H1 (cell line): Measurements from ENCODE around the gene NT5C1A. TPM values are rescaled to one million over a fixed set of nuclear protein-coding genes. Genes with fewer than 3 reads are reported as not detected.

ENCODE experiments used
- CTCF ChIA-PET: fragments of 300-600 bp; sonication (Branson Sonifier 250); formaldehyde crosslinking; loops from one replicate; lab custom pipeline; 2021; ENCODE audit not compliant: partially characterized antibody; lab: Charles Lee
- POLR2A ChIA-PET: fragments of 300-600 bp; sonication (Branson Sonifier 250); formaldehyde crosslinking; loops from one replicate; lab custom pipeline; 2021; ENCODE audit warnings: inconsistent platforms; ENCODE audit not compliant: partially characterized antibody; lab: Charles Lee
- DNase-seq, 2 experiments: peaks; one replicate each; pipeline versions ENCODE4 v3.0.0 to v3.0.0-alpha.2; 2010 to 2022; ENCODE audit warnings: low spot score in 2 of 2, low read depth in 1 of 2, mixed read lengths in 1 of 2
- FAIRE-seq: peaks from 2 replicates; lab custom pipeline; 2011; peaks lifted over from hg19 to GRCh38; lab: Jason Lieb, UNC
- H2AFZ ChIP-seq: 2 replicates; pipeline ENCODE4 v1.8.1; 2012; ENCODE audit warnings: low read length, inconsistent platforms
- H2AK5ac ChIP-seq: 2 replicates; pipeline ENCODE4 v1.6.1; 2013; ENCODE audit warnings: low read depth, low read length
- H2BK120ac ChIP-seq: replicated peaks from 2 replicates; pipeline ENCODE3; 2013; ENCODE audit warnings: low read depth, low read length, inconsistent platforms
- H2BK12ac ChIP-seq: 2 replicates; pipeline ENCODE4 v1.6.1; 2013; ENCODE audit warnings: low read depth, low read length
- H2BK15ac ChIP-seq: 2 replicates; pipeline ENCODE4 v1.6.1; 2013; ENCODE audit warnings: low read length
- H2BK20ac ChIP-seq: 2 replicates; pipeline ENCODE4 v1.6.1; 2013; ENCODE audit warnings: low read length
- H2BK5ac ChIP-seq: 2 replicates; pipeline ENCODE4 v1.6.1; 2013; ENCODE audit warnings: low read depth, low read length
- H3K14ac ChIP-seq: 2 replicates; pipeline ENCODE4 v1.6.1; 2013; ENCODE audit warnings: inconsistent platforms; ENCODE audit not compliant: insufficient read length
- H3K18ac ChIP-seq: 2 replicates; pipeline ENCODE4 v1.6.1; 2013; ENCODE audit warnings: low read length; ENCODE audit errors: extremely low read depth
- H3K23ac ChIP-seq: 2 replicates; pipeline ENCODE4 v1.6.1; 2013; ENCODE audit warnings: inconsistent platforms; ENCODE audit not compliant: insufficient read length
- H3K23me2 ChIP-seq: 2 replicates; pipeline ENCODE4 v1.6.1; 2013; ENCODE audit warnings: low read depth, low read length
- H3K27ac ChIP-seq: 2 replicates; pipeline ENCODE4 v1.6.1; 2011; ENCODE audit warnings: low read depth, low read length, inconsistent platforms
- H3K27me3 ChIP-seq, 4 experiments: replicated peaks in 1 of 4; 1 replicate in 1 of 4; 2 replicates in 3 of 4; pipeline versions ENCODE4 v1.6.1 to v1.8.1; 2011 to 2013; ENCODE audit warnings: low read length in 3 of 4, mild to moderate bottlenecking in 3 of 4, inconsistent platforms in 2 of 4, mixed read lengths in 2 of 4, moderate library complexity in 1 of 4; ENCODE audit not compliant: control insufficient read depth in 3 of 4, insufficient read depth in 3 of 4; ENCODE audit errors: extremely low read depth in 1 of 4
- H3K36me3 ChIP-seq, 4 experiments: 2 replicates each; pipeline versions ENCODE4 v1.6.1 to v1.8.1; 2011 to 2013; ENCODE audit warnings: mild to moderate bottlenecking in 4 of 4, low read length in 3 of 4, moderate library complexity in 2 of 4, control low read depth in 1 of 4, inconsistent platforms in 1 of 4; ENCODE audit not compliant: insufficient read depth in 4 of 4, control insufficient read depth in 2 of 4
- H3K4ac ChIP-seq: replicated peaks from 2 replicates; pipeline ENCODE3; 2013; ENCODE audit warnings: low read length, low read depth, mixed read lengths, inconsistent platforms; ENCODE audit not compliant: insufficient read length
- H3K4me1 ChIP-seq, 4 experiments: replicated peaks in 1 of 4; 1 replicate in 1 of 4; 2 replicates in 3 of 4; pipeline versions ENCODE4 v1.6.1 to v1.8.1; 2011 to 2013; ENCODE audit warnings: low read length in 3 of 4, inconsistent platforms in 2 of 4, mixed read lengths in 1 of 4; ENCODE audit not compliant: insufficient read depth in 4 of 4, control insufficient read depth in 3 of 4
- H3K4me2 ChIP-seq, 2 experiments: 2 replicates each; pipeline versions ENCODE4 v1.6.1 to v1.8.1; 2011 to 2013; ENCODE audit warnings: low read depth in 2 of 2, low read length in 2 of 2, control low read depth in 1 of 2, inconsistent platforms in 1 of 2, mild to moderate bottlenecking in 1 of 2; ENCODE audit not compliant: insufficient read depth in 1 of 2
- H3K4me3 ChIP-seq, 4 experiments: fragments of 200-600, 300-600 bp in 1 of 4; sonication (generic), shearing (Covaris generic), sonication (Bioruptor Twin) in 1 of 4; 2 replicates each; pipeline versions ENCODE4 v1.5.1 to v1.8.1; 2011 to 2016; ENCODE audit warnings: low read length in 4 of 4, low read depth in 3 of 4, control low read depth in 2 of 4, inconsistent platforms in 2 of 4, mild to moderate bottlenecking in 2 of 4, mixed read lengths in 1 of 4, moderate library complexity in 1 of 4; ENCODE audit not compliant: insufficient read depth in 2 of 4; ENCODE audit errors: extremely low read depth in 1 of 4
- H3K56ac ChIP-seq: replicated peaks from 2 replicates; pipeline ENCODE3; 2013; ENCODE audit warnings: low read depth, mild to moderate bottlenecking, mixed read lengths, low read length, inconsistent platforms; ENCODE audit not compliant: insufficient read length
- H3K79me1 ChIP-seq: 2 replicates; pipeline ENCODE4 v1.6.1; 2013; ENCODE audit warnings: low read depth, low read length, control low read depth
- H3K79me2 ChIP-seq, 2 experiments: 2 replicates each; pipeline versions ENCODE4 v1.6.1 to v1.8.1; 2012 to 2013; ENCODE audit warnings: low read length in 2 of 2, mild to moderate bottlenecking in 2 of 2, inconsistent platforms in 1 of 2; ENCODE audit not compliant: insufficient read depth in 2 of 2, control insufficient read depth in 1 of 2
- H3K9ac ChIP-seq, 4 experiments: replicated peaks in 1 of 4; 1 replicate in 1 of 4; 2 replicates in 3 of 4; pipeline versions ENCODE4 v1.6.1 to v1.8.1; 2011 to 2013; ENCODE audit warnings: low read depth in 3 of 4, low read length in 3 of 4, control low read depth in 2 of 4, mild to moderate bottlenecking in 2 of 4, moderate library complexity in 2 of 4, inconsistent platforms in 1 of 4; ENCODE audit errors: extremely low read depth in 1 of 4
- H3K9me3 ChIP-seq, 2 experiments: 2 replicates each; pipeline versions ENCODE4 v1.6.1 to v1.8.1; 2012 to 2013; ENCODE audit warnings: mild to moderate bottlenecking in 2 of 2, moderate library complexity in 2 of 2, control low read depth in 1 of 2, inconsistent platforms in 1 of 2, low read depth in 1 of 2, low read length in 1 of 2, mixed read lengths in 1 of 2; ENCODE audit not compliant: insufficient read depth in 2 of 2
- H4K20me1 ChIP-seq, 2 experiments: replicated peaks in 1 of 2; 2 replicates each; pipeline versions ENCODE3 to v1.8.1; 2011 to 2013; ENCODE audit warnings: inconsistent platforms in 2 of 2, low read length in 2 of 2, mild to moderate bottlenecking in 1 of 2; ENCODE audit not compliant: insufficient read depth in 2 of 2, control insufficient read depth in 1 of 2
- H4K5ac ChIP-seq: 2 replicates; pipeline ENCODE4 v1.6.1; 2013; ENCODE audit warnings: low read length, low read depth, mixed read lengths, inconsistent platforms; ENCODE audit not compliant: insufficient read length
- H4K8ac ChIP-seq: 2 replicates; pipeline ENCODE4 v1.8.0; 2013; ENCODE audit warnings: mild to moderate bottlenecking, moderate library complexity, low read length, inconsistent platforms; ENCODE audit not compliant: insufficient read depth; ENCODE audit errors: extremely low read depth
- H4K91ac ChIP-seq: replicated peaks from 2 replicates; pipeline ENCODE3; 2013; ENCODE audit warnings: low read length, mixed read lengths, inconsistent platforms; ENCODE audit not compliant: insufficient read length
- CBX5 ChIP-seq: fragments of 300-800, 300-1000 bp; sonication (generic); IDR thresholded peaks from 2 replicates; pipeline ENCODE4 v1.7.1; 2016; ENCODE audit warnings: antibody characterized with exemption, low read length, low read depth
- CEBPB ChIP-seq: IDR thresholded peaks from 2 replicates; pipeline ENCODE4 v1.6.1; 2012; ENCODE audit warnings: low read depth, low read length
- CREB1 ChIP-seq: IDR thresholded peaks from 2 replicates; pipeline ENCODE4 v1.6.1; 2012; ENCODE audit warnings: inconsistent platforms
- GTF2F1 ChIP-seq: IDR thresholded peaks from 2 replicates; pipeline ENCODE4 v1.6.1; 2012; ENCODE audit warnings: low read depth, low read length, improper control_type of control experiment, borderline replicate concordance
- HDAC2 ChIP-seq, 2 experiments: fragments of 300-600 bp in 1 of 2; sonication (generic) in 1 of 2; IDR thresholded peaks; 2 replicates each; pipeline ENCODE4 v1.6.1; 2011 to 2012; ENCODE audit warnings: low read depth in 2 of 2, low read length in 2 of 2, mild to moderate bottlenecking in 2 of 2, moderate library complexity in 2 of 2, borderline replicate concordance in 1 of 2, inconsistent platforms in 1 of 2
- JUND ChIP-seq: IDR thresholded peaks from 2 replicates; pipeline ENCODE4 v1.6.1; 2011; ENCODE audit warnings: mild to moderate bottlenecking, improper control_type of control experiment, low read length
- PHF8 ChIP-seq: fragments of 200-600 bp; sonication (generic); conservative IDR thresholded peaks from 2 replicates; pipeline ENCODE4 v1.7.1; 2012; ENCODE audit warnings: low read depth, mild to moderate bottlenecking, inconsistent platforms, low read length, moderate library complexity
- RNF2 ChIP-seq: fragments of 200-900, 300-1000 bp; sonication (generic); IDR thresholded peaks from 2 replicates; pipeline ENCODE4 v1.7.1; 2016; ENCODE audit warnings: borderline replicate concordance, low read depth, mild to moderate bottlenecking, antibody characterized with exemption, low read length; ENCODE audit not compliant: poor library complexity, severe bottlenecking; ENCODE audit errors: missing control alignments
- SP1 ChIP-seq: IDR thresholded peaks from 2 replicates; pipeline ENCODE4 v1.6.1; 2011; ENCODE audit warnings: low read depth, low read length
- TEAD4 ChIP-seq: IDR thresholded peaks from 2 replicates; pipeline ENCODE4 v1.6.1; 2012; ENCODE audit warnings: low read depth, low read length, inconsistent platforms, mixed read lengths
- USF2 ChIP-seq: IDR thresholded peaks from 2 replicates; pipeline ENCODE4 v1.6.1; 2011; ENCODE audit warnings: low read length, improper control_type of control experiment
- WGBS, 2 experiments: shearing (Covaris generic) in 1 of 2; methylation state at CpG; one replicate each; pipeline versions ENCODE4 v1.1.6 to v1.1.7; 2013 to 2015; ENCODE audit warnings: low lambda C conversion rate in 2 of 2, mixed read lengths in 2 of 2, inconsistent platforms in 1 of 2, low coverage in 1 of 2, missing lambda C conversion rate in 1 of 2; ENCODE audit not compliant: insufficient replicate concordance in 2 of 2, insufficient coverage in 1 of 2, insufficient read length in 1 of 2; ENCODE audit errors: extremely low coverage in 1 of 2, missing lambda C conversion rate in 1 of 2; 5-methylcytosine and 5-hydroxymethylcytosine counted together
- polyA plus RNA-seq, 7 experiments: library from polyadenylated mRNA; depleted of rRNA in 3 of 7; stranded (reverse) in 5 of 7; unstranded in 2 of 7; fragments of >200 nt in 5 of 7; fragments of 200-250 nt in 2 of 7; gene quantifications; 1 replicate in 5 of 7; 2 replicates in 1 of 7; 4 replicates in 1 of 7; pipeline versions ENCODE4 v1.2.1 to v1.2.3, GENCODE V29; 2011 to 2013; ENCODE audit warnings: missing spikeins in 2 of 7, mixed read lengths in 2 of 7
- total RNA-seq: library from RNA; stranded (reverse); fragmentation: NEBNext Ultra II Directional; extraction: Animal tissue kit (Norgen Biotek cat#: 25700); gene quantifications from 2 replicates; pipeline ENCODE4 v1.2.1, GENCODE V29; 2021

NT5C1A gene
- total and polyA plus RNA-seq, 2 of the 8 experiments (the other 6 are each of a cell fraction or from before 2014, with no cell fraction given) = not detected

- H2BK120ac ChIP-seq = no peak overlapping the region
- H3K56ac ChIP-seq = no peak overlapping the region
- no peak overlapping the region for H3K4me2 ChIP-seq
- no peaks in the 10 kb centered on the region for H3K79me2 ChIP-seq
- H3K4ac ChIP-seq = no peak overlapping the region
- no peaks in the 10 kb centered on the region for H3K23me2 ChIP-seq
- no peak overlapping the region for H4K8ac ChIP-seq
- no peak overlapping the region for H3K18ac ChIP-seq
- no peak overlapping the region for H3K14ac ChIP-seq
- H2AK5ac ChIP-seq = no peak overlapping the region
- H4K20me1 ChIP-seq = peaks cover 0 to under 1% of the 10 kb centered on the region in 2 experiments
- H2BK15ac ChIP-seq = no peak overlapping the region
- no peak for TF ChIP-seq USF2
- TF ChIP-seq SP1 = no peak
- no peak for TF ChIP-seq CEBPB
- TF ChIP-seq HDAC2 (IDR thresholded peaks at IDR 0.05; ENCODE audit: borderline replicate concordance in 1 of 2, low read depth in 2 of 2, low read length in 2 of 2) = no peak
- TF ChIP-seq TEAD4 = no peak
- TF ChIP-seq JUND = no peak
- no peak for TF ChIP-seq CBX5
- TF ChIP-seq CREB1 = no peak
- no peak for TF ChIP-seq RNF2
- no peak for TF ChIP-seq GTF2F1
- TF ChIP-seq PHF8 = no peak
- no peak for DNase-seq
- H3K36me3 ChIP-seq = no peaks in the 10 kb centered on the region
- no peaks in the 10 kb centered on the region for H3K79me1 ChIP-seq
- no peak overlapping the region for H3K4me3 ChIP-seq
- no peak overlapping the region for H2BK12ac ChIP-seq
- H2AFZ ChIP-seq = no peak overlapping the region
- no peak overlapping the region for H2BK20ac ChIP-seq
- FAIRE-seq = no peak
- H4K5ac ChIP-seq = no peak overlapping the region
- 87% methylated on average over 16 of the region's 16 CpGs; no CpG with 5 or more reads in 1 of the 2 experiments for WGBS, 2 experiments
- no peak overlapping the region for H3K23ac ChIP-seq
- 0 out of 4 replicates have a peak, but pooled peaks cover 0 to 4% of the 10 kb centered on the region in 2 experiments for H3K9me3 ChIP-seq
- H3K9ac ChIP-seq = no peak overlapping the region
- no peak overlapping the region for H2BK5ac ChIP-seq
- CTCF ChIA-PET = interaction anchor here (1.0 to 25.8 kb wide), 6 partner anchors 11 to 76 kb away, joined by 3 to 337 read pairs (median 4); partner anchors contain the start of gene HEYL
- no peak overlapping the region for H4K91ac ChIP-seq
- H3K27ac ChIP-seq = no peak overlapping the region
- POLR2A ChIA-PET = interaction anchor here (0.6 to 1.0 kb wide), 3 partner anchors 20 to 394 kb away, joined by 3 read pairs; no protein-coding TSS in a partner anchor
- no peaks in the 10 kb centered on the region for H3K4me1 ChIP-seq
- peaks cover 0 to 10% (median 2%) of the 10 kb centered on the region in 4 experiments; a peak in 6 of 7 replicates for H3K27me3 ChIP-seq
Measured at GRCh38 chr1:39626646-39627045, 45.3 kb downstream of the NT5C1A start.
